SK-N-MC (cell line): ENCODE data around the gene RALGAPA1.

Experiments used
- EZH2 ChIP-seq: fragments of 200-600 bp; sonication (generic); IDR thresholded peaks from one replicate; pipeline ENCODE4 v1.6.1; 2017; ENCODE audit warnings: antibody characterized with exemption
- POLR2AphosphoS5 ChIP-seq: IDR thresholded peaks from 2 replicates; pipeline ENCODE4 v1.6.1; 2012; ENCODE audit warnings: mild to moderate bottlenecking, low read depth, low read length, borderline replicate concordance

DNA sequence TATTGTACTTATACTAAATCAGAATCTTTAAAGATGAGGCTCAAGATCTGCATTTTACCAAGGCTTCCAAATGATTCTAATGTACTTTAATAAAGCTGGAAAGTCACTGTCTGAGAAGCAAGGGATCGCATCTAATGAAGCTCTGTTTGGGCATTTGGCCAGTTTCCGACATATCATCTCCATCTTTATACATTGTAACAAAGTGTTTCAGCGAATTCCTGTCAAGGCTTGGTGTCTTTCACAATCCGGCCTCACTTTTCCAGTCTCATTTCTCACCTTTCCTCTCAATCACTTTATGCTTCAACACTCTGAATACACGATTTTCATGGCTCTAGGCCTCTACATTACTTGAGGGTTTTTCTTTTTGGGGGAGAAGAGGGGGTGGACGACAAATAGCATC, 302.6 kb downstream of the RALGAPA1 start:
- no peak for TF ChIP-seq POLR2AphosphoS5
- no peak for TF ChIP-seq EZH2
